Stimulated activated CD4-positive, alpha-beta T cell treated with anti-CD3 and anti-CD28 coated beads, Interleukin-1b, Interleukin-23, amount 100 ng/mL, for 1 hour (primary cell): Measurements from ENCODE around the gene ST8SIA2.

Experiments
- DNase-seq, 2 donors: peaks; one replicate each; pipeline ENCODE4 v3.0.0-alpha.2; 2020; ENCODE audit warnings: low read depth in 2 of 2

ST8SIA2 gene

GRCh38 chr15:92399271-92399950 is 5.7 kb downstream of the ST8SIA2 start:
- DNase-seq = no peak

DNA sequence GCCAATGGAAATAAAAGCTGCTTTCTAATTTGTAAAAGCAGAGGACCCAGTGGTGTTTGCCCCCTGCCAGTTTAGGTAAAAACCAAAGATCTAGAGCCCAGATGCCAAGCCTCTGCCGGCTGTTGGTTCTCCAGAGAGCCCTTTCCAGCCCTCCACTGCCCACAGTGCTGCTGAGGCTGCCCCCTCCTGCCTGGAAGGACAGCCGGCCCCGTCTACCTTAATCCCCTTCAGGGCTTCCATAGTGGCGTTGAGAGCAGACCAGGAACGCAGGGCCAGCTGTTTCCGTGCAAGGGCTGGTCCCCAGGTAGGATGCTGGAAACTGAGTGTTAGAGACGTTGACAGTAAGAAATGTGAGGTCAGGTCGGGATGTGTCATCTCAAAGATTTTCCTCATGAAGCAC is 6.9 kb downstream of the ST8SIA2 start:
- DNase-seq = no peak

DNA sequence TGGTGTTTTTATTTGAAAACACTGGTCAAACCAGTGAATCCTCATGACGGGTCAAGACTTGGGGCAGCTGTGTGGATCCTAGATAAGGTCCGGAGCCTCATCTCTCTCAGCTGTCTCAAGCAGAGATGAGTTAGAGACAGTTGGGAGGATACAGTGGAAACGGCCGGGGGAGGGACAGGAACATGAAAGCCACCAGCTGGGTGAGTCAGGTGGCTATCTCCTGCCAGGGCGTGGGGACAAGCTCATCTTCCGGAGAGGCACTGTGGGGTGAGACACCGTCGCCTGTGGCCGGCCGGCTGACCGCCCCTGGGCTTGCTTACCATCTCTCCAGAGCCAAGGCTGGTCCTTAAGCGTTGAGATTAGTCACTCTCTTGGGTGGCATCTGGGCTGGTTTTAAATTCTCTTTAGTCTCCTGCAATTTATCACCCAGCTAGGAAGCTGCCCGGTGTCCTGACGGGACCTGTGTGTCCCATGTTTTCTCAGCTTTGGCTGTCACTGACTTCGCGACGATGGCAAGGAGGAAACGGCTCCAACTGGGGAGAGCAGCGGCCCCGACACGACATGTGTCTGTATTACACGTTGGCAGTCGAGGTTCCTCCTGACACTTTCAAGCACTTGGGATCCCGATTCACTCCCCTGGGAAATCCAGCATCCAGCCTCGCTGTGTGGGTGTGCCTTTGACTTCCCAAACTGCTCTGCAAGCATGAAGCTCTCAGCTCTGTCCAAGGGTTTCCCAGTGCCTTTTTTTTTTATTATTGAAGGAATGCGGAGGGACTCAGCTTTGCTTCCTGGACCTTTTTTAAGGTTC is 7.5 kb downstream of the ST8SIA2 start:
- DNase-seq = no peak

DNA sequence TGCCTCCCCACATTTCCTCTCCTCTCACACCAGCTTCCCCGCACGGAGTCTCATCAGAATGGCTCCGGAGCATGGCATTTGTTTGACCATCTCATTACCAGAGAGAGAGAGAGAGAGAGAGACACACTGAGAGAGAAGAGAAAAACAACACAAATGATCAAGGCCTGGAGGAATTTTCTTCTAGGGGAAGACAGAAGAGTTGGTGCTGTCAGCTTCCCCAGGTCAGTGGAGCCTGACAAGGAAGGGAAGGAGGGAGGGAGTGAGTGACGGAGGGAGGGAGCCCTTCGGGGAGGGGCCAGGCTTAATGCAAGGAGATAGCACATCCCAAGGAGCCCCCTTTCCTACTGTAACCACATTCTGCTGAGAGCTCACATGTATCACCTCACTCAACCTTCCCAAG is 9.1 kb downstream of the ST8SIA2 start:
- no peak for DNase-seq

- DNase-seq = no peak
Observed at GRCh38 chr15:92405942-92406341, 12.3 kb downstream of the ST8SIA2 start.

GRCh38 chr15:92407321-92407720 is 13.6 kb downstream of the ST8SIA2 start:
- no peak for DNase-seq

DNA sequence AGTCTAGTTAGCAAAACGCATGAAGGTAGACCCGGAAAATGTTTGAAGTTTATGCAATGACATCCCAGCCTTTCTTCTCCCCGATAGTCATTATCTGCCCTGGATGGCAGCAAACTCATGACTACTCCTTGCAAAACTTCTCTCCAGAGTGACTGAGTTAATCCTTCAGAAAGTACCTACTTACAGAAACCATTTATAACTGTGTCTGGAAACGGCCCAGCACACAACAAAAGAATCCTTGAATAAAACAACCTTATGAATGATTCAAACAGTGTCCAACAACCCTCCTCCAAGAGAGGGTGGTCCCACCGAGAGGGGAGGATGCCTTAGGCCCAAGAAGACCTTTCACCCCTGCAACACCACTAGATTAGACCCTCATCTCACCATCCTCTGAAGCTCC is 14.2 kb downstream of the ST8SIA2 start:
- DNase-seq = no peak

DNA sequence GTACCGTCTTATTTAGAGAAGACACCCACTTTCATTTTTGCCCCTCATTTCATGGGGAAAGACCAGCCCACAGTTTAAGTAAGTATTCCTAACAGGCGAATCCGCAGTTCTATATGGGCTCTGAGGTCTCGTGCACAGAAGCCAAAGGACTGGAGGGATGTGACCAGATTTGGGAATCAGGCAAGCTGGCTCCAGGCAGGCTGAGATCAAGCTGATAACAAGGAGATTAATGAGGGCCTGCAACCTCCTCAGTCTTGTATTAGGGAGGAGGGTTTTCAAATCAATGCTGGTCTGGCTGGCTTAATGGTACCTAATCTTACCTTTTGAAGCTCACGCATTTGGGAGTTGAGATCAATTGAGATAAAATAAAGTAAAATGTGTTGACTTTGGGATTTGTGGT is 15.3 kb downstream of the ST8SIA2 start:
- DNase-seq = no peak

- no peak for DNase-seq
Observed at GRCh38 chr15:92409521-92409920, 15.8 kb downstream of the ST8SIA2 start.

- DNase-seq = no peak
Observed at GRCh38 chr15:92410537-92410936, 16.9 kb downstream of the ST8SIA2 start.

DNA sequence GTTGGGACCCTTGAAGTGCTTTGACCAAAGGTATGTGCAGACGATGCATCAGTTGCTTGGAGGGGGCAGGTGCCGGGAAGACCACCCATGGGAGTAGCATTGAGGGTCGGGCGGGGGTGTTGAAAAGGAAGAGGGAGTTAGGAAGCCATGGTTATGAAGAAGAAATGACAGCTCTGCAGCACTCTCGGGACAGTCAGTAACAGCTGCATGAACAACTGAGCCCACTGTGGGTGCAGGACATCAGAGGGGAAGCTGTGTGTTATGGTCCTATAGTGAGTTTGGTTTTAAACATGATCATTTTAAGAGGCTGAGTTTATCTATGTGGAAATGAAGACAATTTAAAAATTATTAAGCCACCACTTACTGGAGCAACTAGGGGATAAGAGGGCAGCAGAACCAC is 17.6 kb downstream of the ST8SIA2 start:
- DNase-seq = no peak

GRCh38 chr15:92413510-92413909 is 19.8 kb downstream of the ST8SIA2 start:
- DNase-seq = no peak

GRCh38 chr15:92415639-92416297 is 22.1 kb downstream of the ST8SIA2 start:
- no peak for DNase-seq

GRCh38 chr15:92416557-92416956 is 22.9 kb downstream of the ST8SIA2 start:
- DNase-seq = no peak

GRCh38 chr15:92417716-92418115 is 24.0 kb downstream of the ST8SIA2 start:
- DNase-seq = no peak

DNA sequence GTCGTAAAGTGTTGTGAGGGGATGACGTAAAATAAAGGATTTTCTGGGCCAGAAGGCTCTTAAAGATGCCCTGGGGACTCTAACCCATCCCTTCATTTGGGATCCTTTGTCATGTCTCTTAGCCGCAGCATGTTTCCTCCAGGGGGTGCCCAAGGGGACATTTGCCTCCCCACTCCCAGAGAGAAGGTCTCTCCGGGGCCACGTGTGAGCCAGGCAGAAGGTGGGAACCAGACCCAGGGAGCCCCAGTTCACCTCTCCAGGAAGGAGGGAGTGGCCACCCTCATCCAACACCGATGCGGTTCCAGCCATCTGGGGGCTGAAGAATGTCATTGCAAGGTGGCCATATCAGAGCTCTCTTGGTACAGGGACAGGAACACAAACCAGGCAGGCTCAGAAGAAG is 25.2 kb downstream of the ST8SIA2 start:
- no peak for DNase-seq

DNA sequence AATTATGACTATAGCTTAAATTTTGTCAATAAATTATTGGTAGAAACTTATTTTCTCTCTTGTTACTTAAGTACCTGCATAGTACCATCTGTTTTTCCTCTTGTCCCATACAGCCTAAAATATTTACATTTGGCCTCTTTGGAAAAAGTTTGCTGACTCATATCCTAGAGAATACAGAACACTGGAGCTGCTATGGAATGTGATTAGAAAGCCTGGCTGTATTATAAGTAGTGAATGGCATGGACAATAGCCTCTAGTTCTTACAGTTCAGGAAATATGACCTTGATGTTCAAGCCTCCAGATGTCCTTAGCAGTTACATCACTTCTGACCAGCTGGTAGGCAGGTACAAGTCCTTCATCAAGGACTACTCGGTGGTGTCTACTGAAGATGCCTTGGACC is 28.3 kb downstream of the ST8SIA2 start:
- DNase-seq = no peak

- DNase-seq = no peak
Observed at GRCh38 chr15:92425578-92426225, 32.0 kb downstream of the ST8SIA2 start.

- no peak for DNase-seq
Observed at GRCh38 chr15:92429378-92430068, 35.8 kb downstream of the ST8SIA2 start.

DNA sequence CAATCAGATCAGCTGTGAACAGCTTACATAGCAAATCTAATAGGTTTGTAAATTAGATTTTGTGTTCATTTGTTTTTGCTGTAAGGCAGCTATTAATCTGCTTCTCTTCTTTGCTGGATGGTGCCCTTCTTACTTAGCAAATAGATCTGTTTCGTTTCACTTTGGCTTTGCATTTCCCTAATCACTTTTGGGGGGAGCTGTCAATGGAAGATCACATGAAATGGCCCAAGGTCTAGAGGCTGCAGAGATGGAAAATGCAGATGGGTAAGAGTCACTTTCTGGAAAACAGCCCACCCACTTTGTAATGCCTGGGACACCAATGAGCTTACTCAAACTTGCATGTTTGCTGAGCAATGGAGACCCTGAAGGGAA is 36.4 kb downstream of the ST8SIA2 start:
- DNase-seq = no peak

- DNase-seq = no peak
Observed at GRCh38 chr15:92435145-92435544, 41.5 kb downstream of the ST8SIA2 start.

DNA sequence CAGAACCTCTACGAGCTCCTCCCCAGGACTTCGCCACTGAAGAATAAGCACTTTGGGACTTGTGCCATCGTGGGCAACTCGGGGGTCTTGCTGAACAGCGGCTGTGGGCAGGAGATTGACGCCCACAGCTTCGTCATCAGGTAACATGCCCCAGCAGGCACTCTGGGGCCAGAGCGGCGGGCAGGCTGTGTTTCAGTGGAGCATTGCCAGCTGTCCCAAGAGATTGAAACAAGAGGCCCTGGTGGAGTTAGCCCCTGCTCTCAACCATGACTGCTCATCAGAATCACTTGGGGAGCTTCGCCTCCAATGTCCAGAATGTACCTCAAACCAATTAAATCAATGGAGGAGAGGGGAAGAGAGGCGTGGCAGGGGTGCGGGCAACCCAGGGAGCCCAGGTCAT is 44.8 kb downstream of the ST8SIA2 start:
- no peak for DNase-seq
